GM12892 (cell line): ENCODE results near the gene LSM14A.

Source experiments
- POLR2A ChIP-seq: IDR thresholded peaks from 2 replicates; pipeline ENCODE4 v1.6.1; 2011; ENCODE audit warnings: low read depth, low read length, control low read depth
- POLR2AphosphoS5 ChIP-seq: IDR thresholded peaks from 2 replicates; pipeline ENCODE4 v1.6.1; 2011; ENCODE audit warnings: low read depth, low read length, control low read depth

GRCh38 chr19:34201133-34201532 is 28.8 kb downstream of the LSM14A start:
- no peak for TF ChIP-seq POLR2AphosphoS5
- no peak for TF ChIP-seq POLR2A
